Skeletal muscle tissue (tissue), 4 donors: ENCODE measurements around the gene CDK5R2. TPM values are rescaled to one million over a fixed set of nuclear protein-coding genes. Genes with fewer than 3 reads are reported as not detected.

Experiments
- H3K27ac ChIP-seq: one replicate; pipeline ENCODE4 v1.7.0; 2013; ENCODE audit warnings: mild to moderate bottlenecking, low read depth, low read length, inconsistent platforms
- H3K27me3 ChIP-seq, 3 donors: one replicate each; pipeline ENCODE4 v1.7.0; 2013; ENCODE audit warnings: low read length in 3 of 3; ENCODE audit not compliant: control insufficient read depth in 3 of 3, insufficient read depth in 3 of 3
- H3K36me3 ChIP-seq, 3 donors: one replicate each; pipeline ENCODE4 v1.7.0; 2013; ENCODE audit warnings: low read length in 3 of 3; ENCODE audit not compliant: control insufficient read depth in 3 of 3, insufficient read depth in 3 of 3
- H3K4me1 ChIP-seq, 3 donors: one replicate each; pipeline ENCODE4 v1.7.0; 2013; ENCODE audit warnings: low read length in 3 of 3, mild to moderate bottlenecking in 3 of 3; ENCODE audit not compliant: control insufficient read depth in 3 of 3, insufficient read depth in 3 of 3
- H3K4me3 ChIP-seq, 3 donors: one replicate each; pipeline ENCODE4 v1.7.0; 2013; ENCODE audit warnings: low read length in 3 of 3
- H3K9ac ChIP-seq, 3 donors: one replicate each; pipeline ENCODE4 v1.7.0; 2013; ENCODE audit warnings: low read length in 3 of 3, mild to moderate bottlenecking in 3 of 3, moderate library complexity in 2 of 3, low read depth in 1 of 3
- H3K9me3 ChIP-seq, 3 donors: one replicate each; pipeline ENCODE4 v1.7.0; 2013; ENCODE audit warnings: low read length in 3 of 3; ENCODE audit not compliant: control insufficient read depth in 3 of 3
- total RNA-seq: library from RNA; depleted of rRNA; stranded (reverse); fragments of >200 nt; gene quantifications from one replicate; pipeline ENCODE4 v1.2.3, GENCODE V29; 2014
- donor health status: Osteomylitis.

CDK5R2 gene
- total RNA-seq, 1 donor from 2014 or later, result not detected

- peaks cover 75 to 80% (median 78%) of the 10 kb centered on the region in 3 donors for H3K27me3 ChIP-seq
Observed at GRCh38 chr2:218993345-218994315, 34.2 kb downstream of the CDK5R2 start, which contains the start of gene CRYBA2. Gene CRYBA2 (minus strand): TSS chr2:218993422. CDS start chr2:218993176, 246 bp downstream.

GRCh38 chr2:218995561-218995960 lies 36.1 kb downstream of the CDK5R2 start:
- Histone ChIP-seq H3K4me3 (peak overlapping the region in 1 of 3 donors; percentile 66), H3K9me3 (no peaks in the 10 kb centered on the region), H3K36me3 (no peaks in the 10 kb centered on the region), H3K27me3 (peaks cover 70% of the 10 kb centered on the region in 3 donors), H3K9ac (no peak overlapping the region), H3K27ac (no peak overlapping the region), H3K4me1 (peaks cover 20 to 26% (median 24%) of the 10 kb centered on the region in 3 donors)

More at GRCh38 chr2:218993345-218994315, 34.2 kb downstream of the CDK5R2 start, which contains the start of gene CRYBA2:
- H3K9me3 ChIP-seq, result no peaks in the 10 kb centered on the region
- peaks cover 20 to 26% (median 24%) of the 10 kb centered on the region in 3 donors for H3K4me1 ChIP-seq
- H3K36me3 ChIP-seq, result no peaks in the 10 kb centered on the region
- peak within 1 kb of the TSS in 2 of 3 donors; percentile 45 for H3K9ac ChIP-seq
- peak within 1 kb of the TSS; percentile 23 to 66 (median 54) for H3K4me3 ChIP-seq
- H3K27ac ChIP-seq, result no peak within 1 kb of the TSS

DNA sequence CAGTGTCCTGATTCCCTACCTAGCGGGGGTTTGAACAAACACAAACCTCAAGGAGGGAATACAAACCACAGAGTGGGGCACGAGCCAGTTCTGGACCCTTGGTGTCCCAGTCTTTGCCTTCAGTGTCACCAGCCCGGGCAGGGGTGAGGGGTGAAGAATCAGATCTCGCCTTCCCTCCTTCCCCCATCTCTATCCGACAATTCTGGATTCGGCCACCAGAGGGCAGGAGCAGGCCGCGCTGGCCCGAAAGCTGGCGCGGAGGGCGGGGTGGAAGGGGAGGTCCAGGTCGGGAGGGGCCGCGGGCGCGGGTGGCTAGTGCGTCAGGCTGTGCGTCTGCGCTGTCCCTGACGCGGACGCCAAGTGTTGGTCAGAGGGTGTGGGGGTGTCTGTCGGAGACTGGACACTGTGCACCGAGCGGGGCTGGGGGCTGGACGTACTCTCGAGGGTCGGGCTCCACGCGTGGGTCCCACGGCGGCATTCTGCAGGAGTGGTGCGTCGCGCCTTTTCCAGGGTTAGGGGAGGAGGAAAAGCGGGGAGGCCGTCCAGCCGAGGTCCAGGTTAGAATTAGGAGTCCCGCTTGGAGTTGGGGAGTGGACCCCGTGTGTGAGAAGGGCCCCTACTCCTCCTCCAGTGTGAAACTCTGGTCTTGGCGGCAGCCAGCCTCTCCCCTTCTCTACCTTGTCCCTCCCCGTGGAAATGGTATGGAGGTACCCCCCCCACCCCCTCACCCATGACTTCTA lies 36.7 kb downstream of the CDK5R2 start:
- Histone ChIP-seq H3K9ac (peak overlapping the region in 2 of 3 donors; percentile 32 to 54), H3K4me3 (peak overlapping the region; percentile 48 to 66 (median 65)), H3K9me3 (no peaks in the 10 kb centered on the region), H3K27me3 (peaks cover 70% of the 10 kb centered on the region in 3 donors), H3K4me1 (peaks cover 20 to 26% (median 24%) of the 10 kb centered on the region in 3 donors), H3K36me3 (no peaks in the 10 kb centered on the region), H3K27ac (no peak overlapping the region)

- Histone ChIP-seq H3K4me1 (peaks cover 20 to 26% (median 24%) of the 10 kb centered on the region in 3 donors), H3K4me3 (no peak overlapping the region), H3K27me3 (peaks cover 63 to 70% (median 70%) of the 10 kb centered on the region in 3 donors)
Observed at GRCh38 chr2:218996937-218997336, 37.5 kb downstream of the CDK5R2 start.

GRCh38 chr2:218997731-218998130 lies 38.3 kb downstream of the CDK5R2 start:
- Histone ChIP-seq H3K9ac (no peak overlapping the region), H3K27me3 (peaks cover 63 to 70% (median 70%) of the 10 kb centered on the region in 3 donors), H3K36me3 (no peaks in the 10 kb centered on the region), H3K27ac (no peak overlapping the region), H3K4me1 (peaks cover 20 to 32% (median 30%) of the 10 kb centered on the region in 3 donors), H3K4me3 (no peak overlapping the region), H3K9me3 (no peaks in the 10 kb centered on the region)

More at GRCh38 chr2:218996937-218997336, 37.5 kb downstream of the CDK5R2 start:
- no peak overlapping the region for H3K27ac ChIP-seq
- no peaks in the 10 kb centered on the region for H3K9me3 ChIP-seq
- H3K36me3 ChIP-seq, result no peaks in the 10 kb centered on the region
- H3K9ac ChIP-seq, result no peak overlapping the region

- H3K9ac ChIP-seq, result no peak overlapping the region
- peaks cover 18 to 29% (median 27%) of the 10 kb centered on the region in 3 donors for H3K4me1 ChIP-seq
- peaks cover 63 to 70% (median 70%) of the 10 kb centered on the region in 3 donors for H3K27me3 ChIP-seq
- no peaks in the 10 kb centered on the region for H3K36me3 ChIP-seq
- no peaks in the 10 kb centered on the region for H3K9me3 ChIP-seq
- H3K4me3 ChIP-seq, result no peak overlapping the region
- no peak overlapping the region for H3K27ac ChIP-seq
Observed at GRCh38 chr2:218998414-218999002, 39.0 kb downstream of the CDK5R2 start.

- H3K4me3 ChIP-seq, result no peak overlapping the region
- H3K9me3 ChIP-seq, result no peaks in the 10 kb centered on the region
- no peak overlapping the region for H3K9ac ChIP-seq
- peaks cover 14 to 22% (median 19%) of the 10 kb centered on the region in 3 donors for H3K4me1 ChIP-seq
- H3K27ac ChIP-seq, result no peak overlapping the region
- no peaks in the 10 kb centered on the region for H3K36me3 ChIP-seq
- H3K27me3 ChIP-seq, result peaks cover 63 to 70% (median 70%) of the 10 kb centered on the region in 3 donors
Observed at GRCh38 chr2:218999021-218999880, 39.8 kb downstream of the CDK5R2 start.

DNA sequence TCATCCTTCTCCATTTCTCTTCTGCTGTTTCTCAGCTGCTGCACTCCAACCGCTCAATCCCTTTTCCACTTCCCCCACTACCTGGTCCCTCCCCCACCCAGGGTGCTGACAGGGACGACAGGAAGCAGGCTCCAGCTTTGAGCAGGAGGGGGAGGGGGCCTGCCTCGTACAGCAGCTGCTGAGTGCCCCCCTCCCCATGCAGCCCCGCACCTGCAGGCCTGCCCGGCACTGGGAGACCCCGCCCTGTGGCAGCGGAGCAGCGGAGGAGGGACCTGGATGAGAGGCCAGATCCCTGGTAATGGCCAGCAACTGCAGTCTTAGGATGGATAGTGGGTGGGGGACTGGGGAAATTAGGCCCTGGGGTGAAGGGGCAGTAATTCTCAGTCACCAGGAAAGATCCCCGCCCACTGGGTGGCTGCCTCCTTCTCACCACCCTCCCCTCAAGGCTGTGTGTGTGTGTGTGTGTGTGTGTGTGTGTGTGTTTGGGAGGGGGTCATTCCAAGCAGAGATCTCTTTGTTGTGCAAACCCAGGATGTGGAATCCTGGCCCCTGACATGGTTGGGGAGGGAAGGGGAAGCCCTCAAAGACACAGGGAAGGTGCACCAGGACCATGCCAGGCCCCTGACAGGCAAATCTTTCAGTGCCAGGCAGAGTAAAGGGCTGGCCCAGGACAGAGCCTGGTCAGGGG lies 40.6 kb downstream of the CDK5R2 start:
- no peak overlapping the region for H3K4me3 ChIP-seq
- H3K4me1 ChIP-seq, result peaks cover 14 to 22% (median 19%) of the 10 kb centered on the region in 3 donors
- no peak overlapping the region for H3K27ac ChIP-seq
- no peaks in the 10 kb centered on the region for H3K9me3 ChIP-seq
- H3K9ac ChIP-seq, result no peak overlapping the region
- peaks cover 63 to 69% (median 67%) of the 10 kb centered on the region in 3 donors for H3K27me3 ChIP-seq
- H3K36me3 ChIP-seq, result no peaks in the 10 kb centered on the region
